Measurements from ENCODE around the gene GNAI3.
"Not testable (repeated sequence)": the region's sequence is repeated elsewhere in the genome, so short reads cannot be mapped to it uniquely, and the experiment has no call there.

GNAI3 gene

DNA sequence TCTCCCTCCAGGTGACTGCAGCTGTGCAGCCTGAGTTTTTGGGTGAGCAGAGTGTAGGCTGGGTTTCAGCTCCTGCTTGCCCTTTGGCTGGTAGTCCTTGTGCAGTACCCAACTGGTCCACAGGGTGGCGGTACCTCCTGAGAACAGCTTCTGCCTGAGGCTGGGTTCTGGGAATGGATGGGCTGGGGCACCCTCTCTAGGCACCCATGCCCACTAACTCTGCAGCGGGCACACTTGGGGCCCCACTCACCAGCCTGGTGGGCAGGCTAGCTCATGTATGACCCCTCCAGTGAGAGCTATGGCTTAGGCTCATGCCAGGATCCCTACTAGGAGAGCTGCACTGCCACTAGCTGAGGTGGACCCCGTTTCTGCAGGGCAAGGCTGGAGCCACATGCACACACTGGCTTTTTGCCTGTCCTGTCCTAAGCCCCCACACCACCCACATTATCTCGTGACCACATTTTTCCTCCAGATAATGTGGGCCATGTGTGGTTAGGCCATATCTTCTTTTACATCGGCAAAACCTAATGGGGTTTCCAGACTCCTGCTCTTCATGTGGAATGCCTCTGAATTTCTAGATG is 92.0 kb downstream of the GNAI3 start:
- peak; percentile 99 for DNase-seq

GRCh38 chr1:109641078-109641740 is 92.8 kb downstream of the GNAI3 start:
- peak; percentile 51 for DNase-seq

GRCh38 chr1:109641861-109642260 is 93.4 kb downstream of the GNAI3 start:
- DNase-seq, result no peak

DNA sequence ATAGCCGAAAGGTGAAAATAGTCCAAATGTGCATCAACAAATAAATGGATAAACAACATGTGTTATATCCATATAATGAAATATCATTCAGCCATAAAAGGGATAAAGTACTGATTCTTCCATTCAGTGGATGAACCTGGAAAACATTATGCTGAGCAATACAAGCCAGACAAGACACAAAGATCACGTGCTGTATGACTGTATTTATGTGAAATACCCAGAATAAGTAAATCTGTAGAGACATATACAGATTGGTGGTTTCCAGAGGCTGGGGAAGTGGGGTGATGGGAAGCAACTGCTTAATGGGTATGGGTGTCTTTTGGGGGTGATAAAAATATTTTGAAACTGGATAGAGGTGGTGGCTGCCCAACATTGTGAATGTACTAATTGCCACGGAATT is 94.2 kb downstream of the GNAI3 start:
- no peak for DNase-seq

DNA sequence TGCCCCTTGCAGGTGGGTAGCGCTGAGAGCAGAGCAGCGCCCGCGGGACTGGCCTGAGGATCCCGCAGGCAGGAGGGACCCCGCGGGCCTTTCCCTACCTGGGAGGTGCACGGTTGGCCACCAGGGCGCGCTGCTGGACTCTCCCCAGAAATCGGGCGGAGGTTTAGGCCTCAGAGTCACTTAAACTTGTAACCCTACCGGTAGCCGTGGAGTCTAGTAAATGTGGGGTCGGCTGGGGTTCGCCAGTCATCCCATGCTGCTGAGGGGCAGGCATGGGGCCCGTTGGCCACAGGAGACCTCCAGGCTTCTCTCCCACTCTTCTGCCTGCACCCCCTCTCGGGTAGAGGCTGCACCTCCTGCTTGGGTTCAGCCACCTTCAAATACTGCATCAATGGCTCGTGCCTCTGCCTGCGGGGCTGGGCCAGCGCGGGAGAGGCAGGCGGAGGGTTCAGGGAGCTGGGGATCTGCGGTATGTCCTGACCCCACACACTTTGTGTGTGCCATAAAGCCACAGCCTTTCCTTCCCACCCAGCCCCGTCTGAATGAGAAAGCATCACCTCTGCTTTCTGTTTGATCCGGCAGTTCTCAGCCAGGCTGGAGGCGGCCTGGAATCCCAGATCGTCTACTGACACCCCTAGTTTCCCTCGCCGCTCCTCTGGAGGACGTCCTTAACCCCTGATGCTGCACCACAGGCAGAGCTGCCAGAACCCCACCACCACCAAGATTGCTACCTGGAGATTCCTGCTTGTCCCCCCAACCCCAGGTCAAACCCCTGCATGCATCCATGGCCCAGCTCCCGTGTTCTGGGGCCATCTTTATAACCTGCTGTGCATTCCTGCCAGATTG is 95.2 kb downstream of the GNAI3 start:
- peak; percentile 96 for DNase-seq

DNA sequence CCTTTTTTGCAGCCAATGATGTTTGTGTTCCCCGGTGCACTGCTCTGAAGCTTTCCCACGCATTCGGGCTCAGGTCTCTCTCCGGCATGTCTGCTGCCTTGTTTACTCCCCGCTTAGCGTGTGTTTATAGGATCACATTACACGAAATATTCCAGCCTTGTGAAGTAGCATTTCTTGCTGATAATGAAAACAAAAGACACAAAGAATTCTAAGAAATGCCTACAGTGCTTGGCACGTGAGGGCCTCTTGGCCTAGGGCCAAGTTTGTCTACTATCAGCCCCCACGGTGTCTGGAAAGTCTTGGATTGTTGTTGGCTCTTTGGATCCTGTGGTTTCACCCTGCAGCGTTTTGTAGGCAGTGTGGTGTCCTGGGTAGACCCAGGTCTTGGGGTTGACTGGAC is 96.3 kb downstream of the GNAI3 start:
- DNase-seq, result no peak

DNA sequence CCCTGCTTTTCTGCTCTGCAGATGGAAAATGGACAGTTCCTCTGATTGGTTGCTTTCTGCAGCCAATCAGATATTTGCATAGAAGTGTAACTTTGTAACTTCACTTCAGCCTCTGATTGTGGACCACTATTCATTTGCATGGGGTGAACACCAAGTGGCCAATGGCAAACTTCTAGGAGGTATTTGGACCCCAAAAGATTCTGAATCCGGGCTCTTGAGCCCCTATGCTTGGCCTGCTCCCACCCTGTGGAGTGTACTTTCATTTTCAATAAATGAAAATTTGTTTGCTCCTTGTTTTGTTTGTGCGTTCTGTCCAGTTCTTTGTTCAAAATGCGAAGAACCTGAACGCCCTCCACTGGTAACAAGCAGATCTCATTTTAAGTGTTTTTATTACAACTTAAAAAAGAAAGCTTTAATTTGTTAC is 101.1 kb downstream of the GNAI3 start:
- DNase-seq, result no peak

GRCh38 chr1:109650609-109651008 is 102.2 kb downstream of the GNAI3 start:
- DNase-seq, result no peak

GRCh38 chr1:109652402-109652801 is 104.0 kb downstream of the GNAI3 start:
- DNase-seq, result no peak

DNA sequence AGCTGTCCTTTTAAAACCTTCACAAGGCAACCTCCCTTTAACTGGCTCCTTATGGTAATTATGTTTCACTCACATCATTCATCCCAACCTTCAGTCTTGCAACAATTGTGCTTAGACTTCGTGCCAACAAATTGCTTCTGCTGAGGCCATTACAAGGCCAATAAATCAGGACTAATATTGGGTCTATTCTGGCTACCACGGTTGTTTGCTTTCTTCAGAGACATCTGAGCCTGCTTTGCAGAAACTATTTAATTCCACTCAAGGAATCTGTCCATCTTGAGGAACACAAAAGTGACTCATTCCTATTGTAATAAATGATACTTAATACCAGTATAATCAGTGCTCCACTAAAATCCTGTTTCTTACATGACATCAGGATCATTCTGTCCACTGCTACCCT is 104.9 kb downstream of the GNAI3 start:
- no peak for DNase-seq

DNA sequence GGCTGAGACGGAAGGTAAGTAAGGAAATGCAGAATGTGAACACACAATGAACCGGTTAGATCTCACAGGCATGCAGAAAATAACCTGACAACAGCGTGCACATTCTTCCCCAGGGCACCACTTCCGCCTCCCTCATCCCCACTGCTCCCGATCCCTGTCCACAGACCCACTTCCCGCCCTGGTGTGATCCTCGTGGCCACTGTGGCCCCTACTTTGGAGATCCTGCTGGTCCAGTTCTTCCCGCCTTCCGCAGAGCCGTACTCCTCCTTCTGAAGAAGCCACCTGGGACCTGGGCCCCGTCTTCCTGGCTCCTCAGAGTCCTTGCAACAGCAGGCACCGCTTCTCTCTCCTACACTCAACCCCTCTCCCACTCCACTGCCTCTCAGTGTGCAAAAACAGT is 106.1 kb downstream of the GNAI3 start:
- DNase-seq, result no peak

DNA sequence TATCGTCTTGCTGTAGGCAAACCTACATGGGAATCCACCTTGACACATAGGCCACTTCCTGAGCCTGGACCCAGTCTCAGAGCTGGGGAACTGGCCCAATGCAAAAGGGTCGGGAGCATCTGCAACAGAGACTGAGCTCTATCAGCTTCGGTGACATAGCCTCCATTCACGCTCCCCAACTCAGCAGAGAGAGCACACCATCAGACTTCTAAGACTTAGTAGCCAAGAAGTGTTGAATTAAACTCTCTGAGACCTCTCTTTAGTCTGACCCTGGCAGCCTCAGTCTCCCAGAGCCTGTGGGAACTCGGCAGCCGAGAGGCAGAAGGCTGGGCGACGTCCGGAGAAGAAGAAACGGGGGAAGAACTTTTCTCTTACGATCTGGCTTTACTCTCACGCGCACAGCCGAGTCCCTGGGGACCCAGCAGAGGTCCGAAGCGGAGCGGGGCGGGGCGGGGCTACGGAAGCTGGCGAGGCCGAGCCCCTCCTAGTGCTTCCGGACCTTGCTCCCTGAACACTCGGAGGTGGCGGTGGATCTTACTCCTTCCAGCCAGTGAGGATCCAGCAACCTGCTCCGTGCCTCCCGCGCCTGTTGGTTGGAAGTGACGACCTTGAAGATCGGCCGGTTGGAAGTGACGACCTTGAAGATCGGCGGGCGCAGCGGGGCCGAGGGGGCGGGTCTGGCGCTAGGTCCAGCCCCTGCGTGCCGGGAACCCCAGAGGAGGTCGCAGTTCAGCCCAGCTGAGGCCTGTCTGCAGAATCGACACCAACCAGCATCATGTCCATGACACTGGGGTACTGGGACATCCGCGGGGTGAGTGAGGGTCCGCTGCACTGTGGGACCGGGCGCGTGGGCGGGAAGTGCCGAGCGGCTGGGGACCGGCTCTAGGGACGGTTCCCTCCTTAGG is 107.5 kb downstream of the GNAI3 start, which contains the start of gene GSTM4:
Gene GSTM4 (plus strand): TSS at position 485 of the 905 bp plus-strand sequence. CDS start 291 bp downstream, at position 776.
- DNase-seq, result peak; percentile 90

DNA sequence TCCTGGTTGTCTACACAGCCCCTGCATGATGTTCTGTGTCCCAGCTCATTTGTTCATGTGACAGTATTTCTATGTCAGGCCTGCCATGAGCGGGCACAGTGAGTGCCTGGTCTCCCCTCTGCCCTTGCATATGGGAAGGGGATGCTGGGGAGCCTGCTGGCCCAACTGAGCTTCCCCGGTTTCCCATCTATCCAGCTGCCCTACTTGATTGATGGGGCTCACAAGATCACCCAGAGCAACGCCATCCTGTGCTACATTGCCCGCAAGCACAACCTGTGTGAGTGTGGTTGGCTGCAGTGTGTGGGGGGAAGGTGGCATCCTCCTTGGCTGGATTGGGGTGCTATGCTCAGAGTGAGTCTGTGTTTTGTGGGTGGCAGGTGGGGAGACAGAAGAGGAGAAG is 109.0 kb downstream of the GNAI3 start:
- DNase-seq, result no peak

DNA sequence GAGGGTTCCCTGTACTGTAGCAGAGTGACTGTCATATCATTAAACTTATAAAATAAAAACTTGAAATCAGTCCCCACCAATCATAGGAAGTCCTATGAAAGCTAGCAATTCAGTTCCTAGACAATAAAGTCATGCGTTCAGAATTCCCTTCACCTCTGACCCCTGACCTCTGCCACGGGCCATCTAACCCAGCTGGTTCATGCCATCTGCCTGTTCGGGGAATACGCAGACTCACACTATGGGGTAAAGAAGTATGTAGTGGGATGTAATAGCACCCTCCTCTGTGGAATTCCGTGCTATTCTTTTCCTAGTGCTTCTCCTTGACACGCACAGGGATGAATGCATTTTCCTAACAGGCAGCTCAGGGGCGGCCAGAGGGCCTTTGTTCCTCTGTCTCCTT is 109.6 kb downstream of the GNAI3 start:
- no peak for DNase-seq

GRCh38 chr1:109658533-109659042 is 110.2 kb downstream of the GNAI3 start:
- no peak for DNase-seq

GRCh38 chr1:109659145-109659544 is 110.7 kb downstream of the GNAI3 start:
- no peak for DNase-seq

DNA sequence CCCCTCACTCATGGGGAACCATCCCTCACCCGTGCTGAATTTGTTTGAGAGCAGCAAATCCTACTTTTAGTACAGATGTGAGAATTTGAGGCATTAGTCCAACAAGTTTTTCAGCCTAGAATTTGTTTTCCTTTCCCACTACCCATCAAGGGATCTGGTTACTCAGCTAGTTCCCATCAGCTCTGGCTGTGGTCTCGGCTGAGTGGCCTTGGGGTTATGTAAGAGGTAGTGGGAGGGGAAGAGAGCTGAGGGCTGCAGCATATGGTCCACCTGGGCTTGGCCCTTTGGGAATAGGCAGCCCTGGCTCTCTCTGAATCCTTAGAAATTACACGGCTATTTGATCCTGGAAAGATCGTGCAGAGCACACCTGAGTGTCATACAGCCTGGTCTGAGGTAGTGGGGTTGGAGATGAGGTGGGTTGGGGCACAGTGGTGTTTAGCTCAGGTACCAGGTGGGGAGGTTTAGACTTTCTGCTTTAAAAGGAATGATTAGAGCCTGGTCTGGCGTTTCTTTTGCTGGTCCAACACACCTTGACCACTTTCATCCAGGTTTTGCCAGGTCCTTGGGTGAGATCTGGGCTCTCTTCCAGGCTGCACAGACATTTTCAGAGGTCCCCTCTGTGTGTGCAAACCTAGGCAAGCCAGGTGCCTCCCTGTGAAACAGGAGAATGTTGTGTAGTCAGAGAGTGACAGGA is 111.7 kb downstream of the GNAI3 start:
- DNase-seq, result no peak

DNA sequence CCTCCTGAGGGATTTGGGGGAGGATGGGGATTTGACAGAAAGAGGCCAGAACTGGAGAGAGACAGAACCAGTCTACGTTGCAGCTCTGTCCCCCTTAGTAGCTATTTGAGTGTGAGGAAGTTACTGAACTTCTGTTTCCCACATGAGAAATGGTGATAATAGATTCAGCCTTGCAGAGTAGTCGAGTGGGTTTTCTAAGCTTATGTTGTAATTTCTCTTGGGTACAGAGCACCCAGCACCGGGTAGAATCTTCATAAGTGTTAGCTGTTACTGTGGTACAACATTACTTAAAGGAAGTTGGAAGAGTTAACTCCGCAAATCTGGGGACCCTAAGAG is 112.2 kb downstream of the GNAI3 start:
- not testable (repeated sequence) for DNase-seq

DNA sequence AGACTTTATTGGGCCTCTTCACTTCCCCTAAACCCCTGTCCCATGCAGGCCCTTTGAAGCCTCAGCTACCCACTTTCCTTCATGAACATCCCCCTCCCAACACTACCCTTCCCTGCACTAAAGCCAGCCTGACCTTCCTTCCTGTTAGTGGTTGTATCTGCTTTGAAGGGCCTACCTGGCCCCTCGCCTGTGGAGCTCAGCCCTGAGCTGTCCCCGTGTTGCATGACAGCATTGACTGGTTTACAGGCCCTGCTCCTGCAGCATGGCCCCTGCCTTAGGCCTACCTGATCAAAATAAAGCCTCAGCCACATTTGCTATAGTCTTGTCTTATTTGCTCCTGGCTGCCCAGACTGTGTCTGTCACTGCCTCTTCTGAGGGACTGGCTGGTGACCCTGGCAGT is 113.0 kb downstream of the GNAI3 start:
- no peak for DNase-seq

GRCh38 chr1:109664671-109665070 is 116.3 kb downstream of the GNAI3 start:
- DNase-seq, result no peak

DNA sequence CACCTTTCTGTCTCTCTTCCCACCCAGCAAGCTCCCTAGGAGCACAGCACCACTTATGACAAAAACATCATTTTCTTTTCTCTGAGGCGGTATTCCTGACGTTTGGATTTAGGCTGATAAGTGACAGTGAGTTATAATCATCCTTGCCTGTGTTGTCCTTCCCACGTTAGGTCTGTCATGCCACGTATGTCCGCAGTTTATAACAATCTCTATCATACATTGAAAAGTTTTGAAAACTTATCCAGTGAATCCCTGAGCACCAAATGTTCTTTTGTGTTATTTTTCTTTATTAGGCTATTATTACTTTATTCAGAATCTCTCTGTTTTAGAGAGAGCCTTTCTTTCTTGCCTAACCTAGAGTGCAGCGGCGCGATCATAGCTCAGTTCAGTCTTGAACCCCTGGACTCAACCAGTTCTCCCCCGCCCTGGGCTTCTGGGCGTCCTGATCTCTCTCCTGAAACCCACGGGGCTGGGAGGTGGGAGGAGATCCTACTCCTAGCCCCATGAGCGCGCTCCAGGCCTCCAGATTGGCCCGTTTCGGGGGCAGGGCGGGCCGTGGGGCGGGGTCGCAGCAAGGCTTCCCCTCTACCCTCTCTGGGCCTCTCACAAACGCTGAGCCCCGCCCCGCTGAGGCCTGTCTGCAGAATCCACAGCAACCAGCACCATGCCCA is 119.2 kb downstream of the GNAI3 start, which contains the start of gene GSTM2:
Gene GSTM2 (plus strand): TSS at position 606 of the 671 bp plus-strand sequence. CDS start 59 bp downstream, at position 665.
- peak; percentile 90 for DNase-seq
